H1 (cell line): Measurements from ENCODE around the gene COMT.

Experiments
- BCL11A ChIP-seq, 2 experiments: IDR thresholded peaks; one replicate each; pipeline ENCODE4 v1.6.1; 2011; ENCODE audit warnings: low read depth in 2 of 2, low read length in 2 of 2, mild to moderate bottlenecking in 2 of 2
- CEBPB ChIP-seq: IDR thresholded peaks from 2 replicates; pipeline ENCODE4 v1.6.1; 2012; ENCODE audit warnings: low read depth, low read length
- CTCF ChIP-seq, 3 experiments: IDR thresholded peaks; 1 replicate in 2 of 3; 2 replicates in 1 of 3; pipeline versions ENCODE4 v1.5.1 to v1.6.1; 2011; ENCODE audit warnings: low read length in 3 of 3, mild to moderate bottlenecking in 3 of 3, inconsistent platforms in 2 of 3, low read depth in 1 of 3, moderate library complexity in 1 of 3; ENCODE audit not compliant: insufficient read depth in 1 of 3; ENCODE audit errors: control extremely low read depth in 1 of 3
- EZH2 ChIP-seq: fragments of 200-600 bp; sonication (generic); IDR thresholded peaks from 2 replicates; pipeline ENCODE4 v1.7.1; 2012; ENCODE audit warnings: low read depth, mild to moderate bottlenecking, moderate library complexity, low read length, inconsistent platforms; ENCODE audit not compliant: severe bottlenecking
- JUN ChIP-seq: IDR thresholded peaks from 2 replicates; pipeline ENCODE4 v1.6.1; 2011; ENCODE audit warnings: low read depth, mild to moderate bottlenecking, improper control_type of control experiment, low read length
- POLR2AphosphoS5 ChIP-seq: IDR thresholded peaks from 2 replicates; pipeline ENCODE4 v1.6.1; 2011; ENCODE audit warnings: low read depth, low read length
- SIN3A ChIP-seq, 2 experiments: IDR thresholded peaks in 1 of 2; conservative IDR thresholded peaks in 1 of 2; 2 replicates each; pipeline ENCODE4 v1.6.1; 2011 to 2012; ENCODE audit warnings: low read length in 2 of 2, improper control_type of control experiment in 1 of 2, low read depth in 1 of 2, mild to moderate bottlenecking in 1 of 2
- TBP ChIP-seq: IDR thresholded peaks from 2 replicates; pipeline ENCODE4 v1.6.1; 2011; ENCODE audit warnings: low read depth, low read length, improper control_type of control experiment

- TF ChIP-seq CEBPB, result no peak
- TF ChIP-seq JUN, result no peak
- TF ChIP-seq TBP, result no peak
- TF ChIP-seq BCL11A (IDR thresholded peaks at IDR 0.05; ENCODE audit: low read depth in 2 of 2, low read length in 2 of 2), result no peak
- no peak for TF ChIP-seq EZH2
- no peak for TF ChIP-seq SIN3A (conservative IDR thresholded peaks at IDR 0.05 in 1 of 2, IDR thresholded peaks at IDR 0.05 in 1 of 2; ENCODE audit: low read depth in 1 of 2, low read length in 2 of 2)
- no peak for TF ChIP-seq POLR2AphosphoS5
- TF ChIP-seq CTCF (IDR thresholded peaks at IDR 0.05; ENCODE audit: control extremely low read depth in 1 of 3, insufficient read depth in 1 of 3, low read depth in 1 of 3, low read length in 3 of 3), result no peak
Measured at GRCh38 chr22:19902245-19902715, 39.3 kb upstream of the COMT start.
